HepG2 (cell line): Measurements from ENCODE around the gene CALU.

Source experiments
- CEBPB ChIP-seq: IDR thresholded peaks from 2 replicates; pipeline ENCODE4 v1.6.1; 2011; ENCODE audit warnings: low read depth, low read length, improper control_type of control experiment, borderline replicate concordance
- DMAP1 ChIP-seq: IDR thresholded peaks from 2 replicates; pipeline ENCODE4 v1.6.1; 2016
- KLF9 ChIP-seq: IDR thresholded peaks from 2 replicates; pipeline ENCODE4 v1.6.1; 2016; ENCODE audit warnings: low read depth
- POLR2A ChIP-seq, 2 experiments: IDR thresholded peaks; 2 replicates each; pipeline ENCODE4 v1.6.1; 2011; ENCODE audit warnings: low read depth in 2 of 2, low read length in 2 of 2, mild to moderate bottlenecking in 1 of 2, moderate library complexity in 1 of 2; ENCODE audit not compliant: insufficient read depth in 1 of 2
- TCF7L2 ChIP-seq: IDR thresholded peaks from 2 replicates; pipeline ENCODE4 v1.6.1; 2011; ENCODE audit warnings: mild to moderate bottlenecking, low read depth, low read length, moderate library complexity
- TEAD2 ChIP-seq: sonication (generic); formaldehyde crosslinking; IDR thresholded peaks from 2 replicates; pipeline ENCODE4 v1.9.0; 2021; ENCODE audit warnings: missing genetic modification reagents
- ZNF619 ChIP-seq: sonication (generic); formaldehyde crosslinking; IDR thresholded peaks from 2 replicates; pipeline ENCODE4 v1.4.0; 2020; ENCODE audit warnings: mild to moderate bottlenecking, missing genetic modification reagents
- TF ChIP-seq, protein P1 (sequence below): sonication (generic); formaldehyde crosslinking; IDR thresholded peaks from 2 replicates; pipeline ENCODE4 v1.5.0; 2020; ENCODE audit warnings: mild to moderate bottlenecking, missing genetic modification reagents, moderate library complexity

DNA sequence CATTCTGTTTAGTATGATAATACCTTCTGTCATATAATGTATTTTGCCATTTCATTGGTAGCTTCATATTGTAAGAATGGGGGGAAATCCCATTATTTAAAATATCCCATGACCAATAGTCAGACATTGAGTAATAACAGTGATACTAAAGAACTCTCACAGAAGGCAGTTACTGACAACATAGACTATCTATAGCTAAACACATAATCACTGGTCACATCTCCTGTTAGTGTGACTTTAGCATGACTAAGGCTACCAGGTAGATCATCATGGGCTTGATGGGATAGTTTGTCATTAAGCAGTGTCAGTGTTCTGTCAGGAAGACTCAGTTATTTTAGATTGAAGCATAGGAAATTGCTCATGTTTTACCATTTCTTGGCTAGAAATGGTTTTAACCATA, 20.1 kb downstream of the CALU start:
- TF ChIP-seq KLF9 (no peak), DMAP1 (CRISPR knock-in tag) (no peak), CEBPB (no peak), TCF7L2 (no peak), POLR2A (IDR thresholded peaks at IDR 0.05; ENCODE audit: insufficient read depth in 1 of 2, low read depth in 2 of 2, low read length in 2 of 2) (no peak), TEAD2 (CRISPR knock-in tag) (no peak), ZNF619 (CRISPR knock-in tag) (no peak)
- TF ChIP-seq, protein P1, sequence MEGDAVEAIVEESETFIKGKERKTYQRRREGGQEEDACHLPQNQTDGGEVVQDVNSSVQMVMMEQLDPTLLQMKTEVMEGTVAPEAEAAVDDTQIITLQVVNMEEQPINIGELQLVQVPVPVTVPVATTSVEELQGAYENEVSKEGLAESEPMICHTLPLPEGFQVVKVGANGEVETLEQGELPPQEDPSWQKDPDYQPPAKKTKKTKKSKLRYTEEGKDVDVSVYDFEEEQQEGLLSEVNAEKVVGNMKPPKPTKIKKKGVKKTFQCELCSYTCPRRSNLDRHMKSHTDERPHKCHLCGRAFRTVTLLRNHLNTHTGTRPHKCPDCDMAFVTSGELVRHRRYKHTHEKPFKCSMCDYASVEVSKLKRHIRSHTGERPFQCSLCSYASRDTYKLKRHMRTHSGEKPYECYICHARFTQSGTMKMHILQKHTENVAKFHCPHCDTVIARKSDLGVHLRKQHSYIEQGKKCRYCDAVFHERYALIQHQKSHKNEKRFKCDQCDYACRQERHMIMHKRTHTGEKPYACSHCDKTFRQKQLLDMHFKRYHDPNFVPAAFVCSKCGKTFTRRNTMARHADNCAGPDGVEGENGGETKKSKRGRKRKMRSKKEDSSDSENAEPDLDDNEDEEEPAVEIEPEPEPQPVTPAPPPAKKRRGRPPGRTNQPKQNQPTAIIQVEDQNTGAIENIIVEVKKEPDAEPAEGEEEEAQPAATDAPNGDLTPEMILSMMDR (CRISPR knock-in tag) = no peak
